Type B pancreatic cell (in vitro differentiated cells): ENCODE results near the gene OSBPL5. TPM values are rescaled to one million over a fixed set of nuclear protein-coding genes. Genes with fewer than 3 reads are reported as not detected.

Experiments used
- DNase-seq: peaks from one replicate; pipeline ENCODE4 v3.0.0; 2021; ENCODE audit warnings: mixed read lengths; ENCODE audit not compliant: unreplicated experiment; ENCODE audit errors: extremely low spot score
- H3K27ac Mint-ChIP-seq: 2 replicates; pipeline ENCODE4 v1.8.0; 2021; ENCODE audit warnings: mild to moderate bottlenecking, mixed read lengths
- H3K27me3 Mint-ChIP-seq: 2 replicates; pipeline ENCODE4 v1.8.0; 2021; ENCODE audit warnings: mixed read lengths
- H3K36me3 Mint-ChIP-seq: 2 replicates; pipeline ENCODE4 v1.8.0; 2021; ENCODE audit warnings: mixed read lengths
- H3K4me1 Mint-ChIP-seq: one replicate; pipeline ENCODE4 v1.8.0; 2021; ENCODE audit warnings: mixed read lengths; ENCODE audit not compliant: unreplicated experiment
- H3K4me3 Mint-ChIP-seq: 2 replicates; pipeline ENCODE4 v1.8.0; 2021; ENCODE audit warnings: mild to moderate bottlenecking, mixed read lengths
- H3K9me3 Mint-ChIP-seq: 2 replicates; pipeline ENCODE4 v1.8.0; 2021; ENCODE audit warnings: mixed read lengths
- total RNA-seq: library from RNA; stranded (reverse); gene quantifications from 2 replicates; pipeline ENCODE4 v1.2.1, GENCODE V29; 2021; ENCODE audit warnings: low replicate concordance
- TF ChIP-seq, protein P1 (sequence below): fragments of 200-600 bp; sonication (generic); conservative IDR thresholded peaks from 2 replicates; pipeline ENCODE4 v1.5.0; 2021; ENCODE audit warnings: antibody characterized with exemption, mild to moderate bottlenecking

Gene OSBPL5
- total RNA-seq, 1 donor from 2014 or later = 33.1 TPM

DNA sequence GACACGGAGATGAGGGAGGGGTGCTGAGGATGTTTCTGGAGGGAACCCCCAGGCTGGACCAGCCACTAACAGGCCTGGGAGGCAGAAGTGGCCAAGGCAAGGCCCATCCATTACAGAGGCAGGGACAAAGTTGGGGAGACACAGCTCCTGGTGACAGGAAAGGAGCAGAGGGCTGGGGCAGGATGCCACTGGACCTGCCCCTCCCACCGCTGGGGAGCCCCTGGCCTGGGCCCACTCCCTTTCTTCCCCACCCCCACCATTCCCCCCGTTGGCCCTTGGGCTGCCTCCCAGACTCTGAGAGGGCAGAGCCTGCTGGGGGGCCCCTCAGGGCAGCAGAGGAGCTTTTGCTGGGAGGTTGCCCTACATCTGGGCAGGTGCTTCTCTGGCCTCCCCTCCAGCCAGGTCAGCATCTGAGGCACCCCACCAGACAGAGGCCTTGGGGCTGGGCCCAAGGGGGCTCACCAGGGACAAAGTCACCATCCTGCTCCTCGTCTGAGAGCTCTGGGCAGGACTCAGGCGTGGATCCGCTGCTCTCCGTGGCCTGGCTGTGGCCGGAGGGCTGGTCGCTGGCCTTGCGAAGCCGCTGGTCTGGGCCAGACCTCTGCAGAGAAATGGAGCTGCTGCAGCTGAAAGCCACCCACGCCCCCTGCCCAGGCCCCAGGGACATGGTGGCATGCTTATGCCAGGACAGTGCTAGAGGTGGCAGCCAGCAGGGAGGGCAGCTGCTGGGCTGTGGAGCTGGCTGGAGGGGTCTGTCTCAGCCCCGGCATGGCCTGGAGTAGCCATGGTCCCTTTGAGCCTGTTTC lies 74.8 kb downstream of the OSBPL5 start:
- Mint-ChIP-seq H3K4me1 (no peaks in the 10 kb centered on the region), H3K9me3 (no peaks in the 10 kb centered on the region)
- no peak for DNase-seq

DNA sequence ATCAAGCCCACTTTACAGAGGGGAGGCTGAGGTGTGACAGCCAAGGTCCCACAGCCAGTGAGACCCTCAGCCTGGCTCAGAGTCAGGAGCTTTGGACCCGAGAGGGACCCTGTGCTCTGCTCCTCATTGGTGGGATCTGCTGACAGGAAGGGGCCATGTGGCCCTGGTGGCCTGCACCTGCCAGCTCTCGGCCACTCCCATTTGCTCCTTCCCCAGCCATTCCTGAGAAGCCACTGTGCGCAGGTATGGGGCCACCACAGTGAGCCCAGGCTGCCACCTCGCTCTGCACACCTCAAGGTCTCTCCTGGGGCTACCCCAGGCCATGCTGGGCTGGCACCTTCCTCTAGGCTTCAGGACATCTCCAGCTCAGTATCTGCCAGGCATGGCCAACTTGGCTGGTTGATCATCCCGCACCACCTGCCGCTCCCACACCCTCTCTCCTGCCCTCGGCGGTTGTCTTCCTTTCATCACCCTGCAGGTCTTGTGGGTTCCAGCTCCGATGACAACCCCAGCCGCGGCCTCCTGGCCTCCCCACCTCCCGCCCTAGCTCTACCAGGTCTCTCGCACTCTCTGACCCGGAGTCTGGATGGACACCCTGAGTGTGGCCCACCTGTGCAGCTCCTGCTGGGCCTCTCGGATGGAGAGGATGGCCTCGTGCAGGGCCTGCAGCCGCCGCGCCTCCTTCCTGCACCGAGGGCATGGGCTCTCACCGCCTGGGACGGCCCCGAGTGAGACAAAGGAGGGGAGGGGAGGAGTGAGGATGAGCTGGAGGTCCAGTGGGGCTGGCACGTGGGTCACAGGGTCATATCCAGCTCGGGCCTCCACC lies 75.7 kb downstream of the OSBPL5 start:
- Mint-ChIP-seq H3K27me3 (no peaks in the 10 kb centered on the region), H3K27ac (no peak overlapping the region), H3K9me3 (no peaks in the 10 kb centered on the region), H3K36me3 (no peaks in the 10 kb centered on the region), H3K4me1 (no peaks in the 10 kb centered on the region), H3K4me3 (no peak overlapping the region)
- TF ChIP-seq, protein P1, sequence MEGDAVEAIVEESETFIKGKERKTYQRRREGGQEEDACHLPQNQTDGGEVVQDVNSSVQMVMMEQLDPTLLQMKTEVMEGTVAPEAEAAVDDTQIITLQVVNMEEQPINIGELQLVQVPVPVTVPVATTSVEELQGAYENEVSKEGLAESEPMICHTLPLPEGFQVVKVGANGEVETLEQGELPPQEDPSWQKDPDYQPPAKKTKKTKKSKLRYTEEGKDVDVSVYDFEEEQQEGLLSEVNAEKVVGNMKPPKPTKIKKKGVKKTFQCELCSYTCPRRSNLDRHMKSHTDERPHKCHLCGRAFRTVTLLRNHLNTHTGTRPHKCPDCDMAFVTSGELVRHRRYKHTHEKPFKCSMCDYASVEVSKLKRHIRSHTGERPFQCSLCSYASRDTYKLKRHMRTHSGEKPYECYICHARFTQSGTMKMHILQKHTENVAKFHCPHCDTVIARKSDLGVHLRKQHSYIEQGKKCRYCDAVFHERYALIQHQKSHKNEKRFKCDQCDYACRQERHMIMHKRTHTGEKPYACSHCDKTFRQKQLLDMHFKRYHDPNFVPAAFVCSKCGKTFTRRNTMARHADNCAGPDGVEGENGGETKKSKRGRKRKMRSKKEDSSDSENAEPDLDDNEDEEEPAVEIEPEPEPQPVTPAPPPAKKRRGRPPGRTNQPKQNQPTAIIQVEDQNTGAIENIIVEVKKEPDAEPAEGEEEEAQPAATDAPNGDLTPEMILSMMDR = no peak
- DNase-seq = no peak

More for the DNA sequence above, 74.8 kb downstream of the OSBPL5 start:
- TF ChIP-seq, protein P1 = no peak
- H3K27me3 Mint-ChIP-seq = no peaks in the 10 kb centered on the region
- no peak overlapping the region for H3K27ac Mint-ChIP-seq
- H3K36me3 Mint-ChIP-seq = no peaks in the 10 kb centered on the region
- H3K4me3 Mint-ChIP-seq = no peak overlapping the region

DNA sequence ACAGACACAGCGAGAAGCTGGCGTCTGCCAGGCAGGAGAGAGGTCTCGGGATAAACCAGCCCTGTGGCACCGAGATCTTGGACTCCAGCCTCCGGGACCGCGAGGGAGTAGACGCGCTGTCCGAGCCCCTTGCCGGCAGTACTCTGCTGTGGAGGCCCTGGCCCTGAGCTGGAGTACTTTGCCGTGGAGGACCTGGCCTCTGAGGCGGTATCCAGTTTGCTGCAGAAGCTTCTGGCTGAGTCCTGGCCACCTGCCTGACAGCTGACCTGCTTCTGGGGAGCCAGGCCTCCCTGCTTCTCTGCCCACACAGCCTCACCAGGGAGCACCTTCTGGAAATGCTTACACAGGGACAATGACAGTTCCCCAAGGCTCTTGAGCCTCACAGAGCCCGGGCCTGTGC lies 76.3 kb downstream of the OSBPL5 start:
- TF ChIP-seq, protein P1 = no peak
- H3K4me3 Mint-ChIP-seq = no peak overlapping the region
- H3K27ac Mint-ChIP-seq = no peak overlapping the region
- DNase-seq = no peak
- H3K9me3 Mint-ChIP-seq = no peaks in the 10 kb centered on the region
- H3K4me1 Mint-ChIP-seq = no peaks in the 10 kb centered on the region
- no peaks in the 10 kb centered on the region for H3K36me3 Mint-ChIP-seq
- no peaks in the 10 kb centered on the region for H3K27me3 Mint-ChIP-seq

DNA sequence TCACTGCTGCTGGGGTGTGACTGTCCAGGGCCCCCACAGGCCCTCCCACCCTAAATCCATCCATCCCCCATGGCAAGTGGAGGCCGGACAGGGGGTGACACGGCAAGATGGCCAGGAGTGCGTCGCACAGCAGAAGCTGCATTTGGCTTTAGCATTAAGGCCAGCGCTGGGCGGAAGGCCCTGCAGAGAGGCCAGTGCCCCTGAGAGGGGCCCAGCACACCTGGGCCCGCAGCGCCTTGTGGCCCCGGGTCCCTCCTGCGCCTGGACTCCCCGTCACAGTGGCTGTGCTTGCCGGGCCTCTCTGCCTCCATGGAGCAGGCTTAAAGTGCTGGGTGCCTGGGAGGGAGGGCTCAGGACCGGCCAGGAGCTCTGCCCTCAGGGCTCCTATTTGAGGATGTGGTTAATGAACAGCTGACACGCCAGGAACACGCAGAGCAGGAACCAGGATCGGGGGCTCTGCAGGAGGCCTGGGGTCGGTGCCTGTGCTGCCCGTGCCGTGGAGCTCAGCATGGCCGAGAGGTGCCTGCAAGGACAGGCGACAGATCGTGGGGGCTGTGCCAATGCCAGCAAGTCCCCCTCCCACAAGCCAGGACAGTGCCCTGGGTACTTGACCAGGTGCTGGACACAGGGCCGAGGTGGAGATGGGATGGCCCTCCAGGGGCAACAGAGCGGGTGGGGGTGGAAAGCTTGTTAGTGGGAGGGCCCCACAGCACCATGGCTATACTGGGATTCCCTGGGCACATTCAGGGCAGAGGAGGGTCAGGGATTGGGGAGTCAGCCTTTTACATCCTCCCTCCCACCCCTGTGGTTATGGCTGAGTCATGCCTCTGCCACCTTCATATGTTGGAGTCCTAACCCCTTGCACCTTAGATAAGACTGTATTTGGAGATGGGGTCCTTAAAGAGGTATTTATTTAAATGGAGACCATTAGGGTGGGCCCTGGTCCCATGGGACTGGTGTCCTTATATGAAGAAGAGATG lies 77.0 kb downstream of the OSBPL5 start:
- H3K27me3 Mint-ChIP-seq = no peaks in the 10 kb centered on the region
- H3K36me3 Mint-ChIP-seq = no peaks in the 10 kb centered on the region
- H3K4me3 Mint-ChIP-seq = no peak overlapping the region
- no peak overlapping the region for H3K27ac Mint-ChIP-seq
- TF ChIP-seq, protein P1 = no peak
- no peaks in the 10 kb centered on the region for H3K4me1 Mint-ChIP-seq
- no peak for DNase-seq
- no peaks in the 10 kb centered on the region for H3K9me3 Mint-ChIP-seq

DNA sequence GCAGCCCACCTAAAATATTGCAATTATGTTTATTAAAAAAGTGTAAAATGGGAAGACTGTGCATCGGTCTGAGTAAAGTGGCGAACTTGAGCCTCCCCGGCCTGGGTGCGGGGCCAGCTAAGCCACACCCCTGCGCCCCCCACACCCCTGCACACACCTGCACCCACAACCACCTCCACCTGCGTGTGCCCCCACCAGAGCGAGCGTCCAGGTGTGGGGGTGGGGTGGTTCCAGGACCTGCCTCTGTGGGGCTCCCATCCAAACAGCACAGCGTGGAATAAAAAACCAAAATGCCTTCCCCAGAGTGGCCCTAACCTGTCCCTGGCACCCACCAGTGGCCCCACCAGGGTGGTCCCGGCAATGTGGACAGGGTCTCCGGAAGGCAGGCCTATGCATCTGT lies 77.7 kb downstream of the OSBPL5 start:
- Mint-ChIP-seq H3K4me1 (no peaks in the 10 kb centered on the region), H3K27me3 (peaks cover 3% of the 10 kb centered on the region), H3K4me3 (no peak overlapping the region), H3K27ac (no peak overlapping the region), H3K36me3 (no peaks in the 10 kb centered on the region), H3K9me3 (no peaks in the 10 kb centered on the region)
- TF ChIP-seq, protein P1 = no peak
- no peak for DNase-seq
